ENCODE results near the gene RGS3.

DNA sequence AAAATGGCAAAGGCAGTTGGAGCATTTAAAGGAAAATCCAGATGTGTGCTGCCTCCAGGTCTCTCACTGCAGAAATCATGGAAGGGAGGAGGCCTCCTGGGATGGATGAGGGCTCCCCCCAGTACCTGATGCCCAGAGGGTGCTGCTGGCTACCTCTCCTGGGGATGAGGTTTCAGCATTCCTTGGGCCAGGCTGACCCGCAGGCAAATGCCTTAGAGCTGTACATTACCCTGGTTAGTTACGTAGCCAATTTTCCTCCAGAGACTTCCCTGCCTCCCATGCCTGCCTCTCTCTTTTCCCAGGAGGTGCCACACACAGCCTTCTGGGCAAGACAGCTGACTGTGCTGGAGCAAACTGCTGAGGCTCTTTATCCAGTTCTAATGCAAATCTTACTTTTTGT is 65.3 kb downstream of the RGS3 start:
- TF ChIP-seq EZH2 (optimal IDR thresholded peaks at IDR 0.05; ENCODE audit: low read depth, low read length) (no peak), EZH2phosphoT487 (IDR thresholded peaks at IDR 0.05; ENCODE audit: low read length) (no peak)
- TF ChIP-seq, protein P1, sequence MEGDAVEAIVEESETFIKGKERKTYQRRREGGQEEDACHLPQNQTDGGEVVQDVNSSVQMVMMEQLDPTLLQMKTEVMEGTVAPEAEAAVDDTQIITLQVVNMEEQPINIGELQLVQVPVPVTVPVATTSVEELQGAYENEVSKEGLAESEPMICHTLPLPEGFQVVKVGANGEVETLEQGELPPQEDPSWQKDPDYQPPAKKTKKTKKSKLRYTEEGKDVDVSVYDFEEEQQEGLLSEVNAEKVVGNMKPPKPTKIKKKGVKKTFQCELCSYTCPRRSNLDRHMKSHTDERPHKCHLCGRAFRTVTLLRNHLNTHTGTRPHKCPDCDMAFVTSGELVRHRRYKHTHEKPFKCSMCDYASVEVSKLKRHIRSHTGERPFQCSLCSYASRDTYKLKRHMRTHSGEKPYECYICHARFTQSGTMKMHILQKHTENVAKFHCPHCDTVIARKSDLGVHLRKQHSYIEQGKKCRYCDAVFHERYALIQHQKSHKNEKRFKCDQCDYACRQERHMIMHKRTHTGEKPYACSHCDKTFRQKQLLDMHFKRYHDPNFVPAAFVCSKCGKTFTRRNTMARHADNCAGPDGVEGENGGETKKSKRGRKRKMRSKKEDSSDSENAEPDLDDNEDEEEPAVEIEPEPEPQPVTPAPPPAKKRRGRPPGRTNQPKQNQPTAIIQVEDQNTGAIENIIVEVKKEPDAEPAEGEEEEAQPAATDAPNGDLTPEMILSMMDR (IDR thresholded peaks at IDR 0.05; ENCODE audit: low read length) = no peak

Data from MM.1S (cell line).